ENCODE data around the gene LINS1. TPM values are rescaled to one million over a fixed set of nuclear protein-coding genes. Genes with fewer than 3 reads are reported as not detected.

The LINS1 gene
- polyA plus RNA-seq, 1 donor (not counting 4 experiments of a cell fraction or from before 2014, with no cell fraction given), result 19.4 TPM

DNA sequence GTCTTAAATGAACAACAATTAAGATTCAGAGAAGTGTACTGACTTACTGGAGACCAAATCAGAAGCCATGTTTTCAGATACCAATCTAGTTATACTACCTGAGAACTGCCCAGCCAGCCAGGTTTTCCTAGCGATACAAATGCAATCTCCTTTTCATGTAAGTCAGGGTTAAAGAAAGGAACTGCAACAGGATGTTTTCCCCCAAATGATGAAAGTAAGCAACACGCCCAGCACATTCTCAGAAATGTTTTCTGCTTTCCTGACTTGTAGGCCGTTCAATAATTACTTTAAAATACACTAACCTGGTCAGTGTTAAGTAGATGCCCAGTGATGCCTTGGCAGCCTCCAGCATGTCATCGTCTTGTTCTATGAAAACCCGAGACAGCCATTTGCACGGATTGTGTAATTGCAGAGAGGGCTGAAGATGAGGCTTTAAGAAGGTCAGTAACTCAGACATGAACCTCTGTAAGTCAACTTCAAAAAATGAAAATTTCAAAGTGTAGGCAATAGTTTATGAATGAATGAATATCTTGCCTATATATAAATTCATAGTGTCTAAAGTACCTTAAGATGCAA, 30.3 kb downstream of the LINS1 start:
- Histone ChIP-seq H3K27me3 (ENCODE audit: control insufficient read depth, extremely low read depth, insufficient read depth, low read length) (no peaks in the 10 kb centered on the region), H3K4me3 (ENCODE audit: control insufficient read depth in 2 of 3, extremely low read depth in 1 of 3, insufficient read depth in 2 of 3, low read depth in 1 of 3, low read length in 3 of 3) (no peak overlapping the region), H3K79me2 (ENCODE audit: control insufficient read depth, insufficient read depth, low read length) (no peaks in the 10 kb centered on the region), H3K9me3 (ENCODE audit: control insufficient read depth, low read depth, low read length) (no peaks in the 10 kb centered on the region), H3K4me1 (ENCODE audit: control insufficient read depth, extremely low read depth, insufficient read depth, low read length) (no peaks in the 10 kb centered on the region), H3K9ac (ENCODE audit: control insufficient read depth, extremely low read depth, insufficient read depth, low read length) (no peak overlapping the region), H3K27ac (ENCODE audit: control insufficient read depth, insufficient read depth, low read length) (no peak overlapping the region), H3K36me3 (ENCODE audit: control insufficient read depth in 2 of 2, extremely low read depth in 1 of 2, insufficient read depth in 2 of 2, low read length in 2 of 2) (peaks cover 9 to 12% of the 10 kb centered on the region in 2 experiments), H3K4me2 (ENCODE audit: control insufficient read depth, extremely low read depth, insufficient read depth, low read depth, low read length) (no peak overlapping the region), H3K9me1 (ENCODE audit: control insufficient read depth, extremely low read depth, insufficient read depth, low read length) (no peaks in the 10 kb centered on the region), H4K20me1 (ENCODE audit: control insufficient read depth, extremely low read depth, insufficient read depth, low read length) (no peaks in the 10 kb centered on the region), H2AFZ (ENCODE audit: control insufficient read depth, low read length) (no peak overlapping the region)
- TF ChIP-seq EZH2 (IDR thresholded peaks at IDR 0.05; ENCODE audit: low read length), result no peak
- TF ChIP-seq, protein P1, sequence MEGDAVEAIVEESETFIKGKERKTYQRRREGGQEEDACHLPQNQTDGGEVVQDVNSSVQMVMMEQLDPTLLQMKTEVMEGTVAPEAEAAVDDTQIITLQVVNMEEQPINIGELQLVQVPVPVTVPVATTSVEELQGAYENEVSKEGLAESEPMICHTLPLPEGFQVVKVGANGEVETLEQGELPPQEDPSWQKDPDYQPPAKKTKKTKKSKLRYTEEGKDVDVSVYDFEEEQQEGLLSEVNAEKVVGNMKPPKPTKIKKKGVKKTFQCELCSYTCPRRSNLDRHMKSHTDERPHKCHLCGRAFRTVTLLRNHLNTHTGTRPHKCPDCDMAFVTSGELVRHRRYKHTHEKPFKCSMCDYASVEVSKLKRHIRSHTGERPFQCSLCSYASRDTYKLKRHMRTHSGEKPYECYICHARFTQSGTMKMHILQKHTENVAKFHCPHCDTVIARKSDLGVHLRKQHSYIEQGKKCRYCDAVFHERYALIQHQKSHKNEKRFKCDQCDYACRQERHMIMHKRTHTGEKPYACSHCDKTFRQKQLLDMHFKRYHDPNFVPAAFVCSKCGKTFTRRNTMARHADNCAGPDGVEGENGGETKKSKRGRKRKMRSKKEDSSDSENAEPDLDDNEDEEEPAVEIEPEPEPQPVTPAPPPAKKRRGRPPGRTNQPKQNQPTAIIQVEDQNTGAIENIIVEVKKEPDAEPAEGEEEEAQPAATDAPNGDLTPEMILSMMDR (optimal IDR thresholded peaks at IDR 0.05 in 1 of 3, IDR thresholded peaks at IDR 0.05 in 1 of 3, conservative IDR thresholded peaks at IDR 0.05 in 1 of 3; ENCODE audit: extremely low read depth in 1 of 3, insufficient read depth in 2 of 3, low read length in 3 of 3), result no peak
- DNase-seq (ENCODE audit: low read depth, low spot score) (no peak), FAIRE-seq (no peak)
- dilution Hi-C loops (cut with MboI; ENCODE audit: extremely low pct_ligation_motif_present, low sequenced_read_pairs), result no loop called here

GRCh38 chr15:100570735-100571313, 31.2 kb downstream of the LINS1 start:
- dilution Hi-C loops (cut with MboI; ENCODE audit: extremely low pct_ligation_motif_present, low sequenced_read_pairs), result no loop called here
- Histone ChIP-seq H3K9ac (ENCODE audit: control insufficient read depth, extremely low read depth, insufficient read depth, low read length) (no peak overlapping the region), H4K20me1 (ENCODE audit: control insufficient read depth, extremely low read depth, insufficient read depth, low read length) (no peaks in the 10 kb centered on the region), H3K27ac (ENCODE audit: control insufficient read depth, insufficient read depth, low read length) (no peak overlapping the region), H3K27me3 (ENCODE audit: control insufficient read depth, extremely low read depth, insufficient read depth, low read length) (no peaks in the 10 kb centered on the region), H3K4me3 (ENCODE audit: control insufficient read depth in 2 of 3, extremely low read depth in 1 of 3, insufficient read depth in 2 of 3, low read depth in 1 of 3, low read length in 3 of 3) (no peak overlapping the region), H3K4me1 (ENCODE audit: control insufficient read depth, extremely low read depth, insufficient read depth, low read length) (no peaks in the 10 kb centered on the region), H3K79me2 (ENCODE audit: control insufficient read depth, insufficient read depth, low read length) (no peaks in the 10 kb centered on the region), H2AFZ (ENCODE audit: control insufficient read depth, low read length) (no peak overlapping the region), H3K4me2 (ENCODE audit: control insufficient read depth, extremely low read depth, insufficient read depth, low read depth, low read length) (no peak overlapping the region), H3K9me1 (ENCODE audit: control insufficient read depth, extremely low read depth, insufficient read depth, low read length) (no peaks in the 10 kb centered on the region), H3K36me3 (ENCODE audit: control insufficient read depth in 2 of 2, extremely low read depth in 1 of 2, insufficient read depth in 2 of 2, low read length in 2 of 2) (peaks cover 9 to 12% of the 10 kb centered on the region in 2 experiments), H3K9me3 (ENCODE audit: control insufficient read depth, low read depth, low read length) (no peaks in the 10 kb centered on the region)
- FAIRE-seq, result no peak
- no peak for DNase-seq (ENCODE audit: low read depth, low spot score)
- TF ChIP-seq, protein P1 (optimal IDR thresholded peaks at IDR 0.05 in 1 of 3, IDR thresholded peaks at IDR 0.05 in 1 of 3, conservative IDR thresholded peaks at IDR 0.05 in 1 of 3; ENCODE audit: extremely low read depth in 1 of 3, insufficient read depth in 2 of 3, low read length in 3 of 3), result no peak
- no peak for TF ChIP-seq EZH2 (IDR thresholded peaks at IDR 0.05; ENCODE audit: low read length)

All from keratinocyte (primary cell).